Prostate gland (tissue), 2 donors: ENCODE results near the gene IFITM10.

Source experiments
- CTCF ChIP-seq, 4 experiments: fragments of 200-600 bp in 2 of 4; fragments of 450-650 bp in 2 of 4; sonication (generic) in 2 of 4; IDR thresholded peaks; 1 replicate in 3 of 4; 2 replicates in 1 of 4; pipeline ENCODE4 v1.5.1; 2016 to 2019; ENCODE audit warnings: antibody characterized with exemption in 4 of 4, mild to moderate bottlenecking in 2 of 4, moderate library complexity in 2 of 4
- POLR2A ChIP-seq: fragments of 450-650 bp; IDR thresholded peaks from one replicate; pipeline ENCODE4 v1.6.1; 2016; ENCODE audit warnings: antibody characterized with exemption, mild to moderate bottlenecking

GRCh38 chr11:1736447-1736992, 13.9 kb downstream of the IFITM10 start:
- TF ChIP-seq POLR2A (no peak), CTCF (IDR thresholded peaks at IDR 0.05) (no peak)
